Panc1 (cell line): ENCODE results near the gene SNX4.

ENCODE experiments used
- POLR2AphosphoS5 ChIP-seq: IDR thresholded peaks from 2 replicates; pipeline ENCODE4 v1.6.1; 2012; ENCODE audit warnings: mild to moderate bottlenecking, low read depth, low read length, moderate library complexity
- TF ChIP-seq, protein P1 (sequence below): fragments of 450-650 bp; IDR thresholded peaks from 2 replicates; pipeline ENCODE4 v1.5.1; 2017; ENCODE audit warnings: mild to moderate bottlenecking

DNA sequence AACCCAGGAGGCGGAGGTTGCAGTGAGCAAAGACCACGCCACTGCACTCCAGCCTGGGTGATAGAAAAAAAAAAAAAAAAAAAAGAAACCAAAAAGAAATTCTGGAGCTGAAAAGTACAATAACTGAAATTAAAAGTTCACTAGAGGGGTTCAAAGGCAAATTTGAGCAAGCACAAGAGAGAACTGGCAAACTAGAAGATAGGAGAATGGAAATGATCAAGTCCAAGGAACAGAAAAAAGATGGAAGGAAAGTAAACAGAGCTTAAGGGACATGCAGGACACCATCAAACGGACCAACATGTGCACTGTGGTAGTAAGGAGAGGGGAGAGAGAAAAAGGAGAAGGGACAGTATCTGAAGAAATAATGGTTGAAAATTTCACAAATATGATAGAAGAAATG, 12.9 kb downstream of the SNX4 start:
- TF ChIP-seq, protein P1, sequence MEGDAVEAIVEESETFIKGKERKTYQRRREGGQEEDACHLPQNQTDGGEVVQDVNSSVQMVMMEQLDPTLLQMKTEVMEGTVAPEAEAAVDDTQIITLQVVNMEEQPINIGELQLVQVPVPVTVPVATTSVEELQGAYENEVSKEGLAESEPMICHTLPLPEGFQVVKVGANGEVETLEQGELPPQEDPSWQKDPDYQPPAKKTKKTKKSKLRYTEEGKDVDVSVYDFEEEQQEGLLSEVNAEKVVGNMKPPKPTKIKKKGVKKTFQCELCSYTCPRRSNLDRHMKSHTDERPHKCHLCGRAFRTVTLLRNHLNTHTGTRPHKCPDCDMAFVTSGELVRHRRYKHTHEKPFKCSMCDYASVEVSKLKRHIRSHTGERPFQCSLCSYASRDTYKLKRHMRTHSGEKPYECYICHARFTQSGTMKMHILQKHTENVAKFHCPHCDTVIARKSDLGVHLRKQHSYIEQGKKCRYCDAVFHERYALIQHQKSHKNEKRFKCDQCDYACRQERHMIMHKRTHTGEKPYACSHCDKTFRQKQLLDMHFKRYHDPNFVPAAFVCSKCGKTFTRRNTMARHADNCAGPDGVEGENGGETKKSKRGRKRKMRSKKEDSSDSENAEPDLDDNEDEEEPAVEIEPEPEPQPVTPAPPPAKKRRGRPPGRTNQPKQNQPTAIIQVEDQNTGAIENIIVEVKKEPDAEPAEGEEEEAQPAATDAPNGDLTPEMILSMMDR: no peak
- TF ChIP-seq POLR2AphosphoS5: no peak
